ENCODE results near the gene FBXO2.

GRCh38 chr1:11610629-11611180, 43.5 kb downstream of the FBXO2 start:
- TF ChIP-seq, protein P1, sequence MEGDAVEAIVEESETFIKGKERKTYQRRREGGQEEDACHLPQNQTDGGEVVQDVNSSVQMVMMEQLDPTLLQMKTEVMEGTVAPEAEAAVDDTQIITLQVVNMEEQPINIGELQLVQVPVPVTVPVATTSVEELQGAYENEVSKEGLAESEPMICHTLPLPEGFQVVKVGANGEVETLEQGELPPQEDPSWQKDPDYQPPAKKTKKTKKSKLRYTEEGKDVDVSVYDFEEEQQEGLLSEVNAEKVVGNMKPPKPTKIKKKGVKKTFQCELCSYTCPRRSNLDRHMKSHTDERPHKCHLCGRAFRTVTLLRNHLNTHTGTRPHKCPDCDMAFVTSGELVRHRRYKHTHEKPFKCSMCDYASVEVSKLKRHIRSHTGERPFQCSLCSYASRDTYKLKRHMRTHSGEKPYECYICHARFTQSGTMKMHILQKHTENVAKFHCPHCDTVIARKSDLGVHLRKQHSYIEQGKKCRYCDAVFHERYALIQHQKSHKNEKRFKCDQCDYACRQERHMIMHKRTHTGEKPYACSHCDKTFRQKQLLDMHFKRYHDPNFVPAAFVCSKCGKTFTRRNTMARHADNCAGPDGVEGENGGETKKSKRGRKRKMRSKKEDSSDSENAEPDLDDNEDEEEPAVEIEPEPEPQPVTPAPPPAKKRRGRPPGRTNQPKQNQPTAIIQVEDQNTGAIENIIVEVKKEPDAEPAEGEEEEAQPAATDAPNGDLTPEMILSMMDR (IDR thresholded peaks at IDR 0.05), result no peak
- no peak for TF ChIP-seq POLR2A (IDR thresholded peaks at IDR 0.05)

Measured in heart left ventricle (tissue), 13 donors.